H1 (cell line): ENCODE data around the gene SPTBN1. TPM values are rescaled to one million over a fixed set of nuclear protein-coding genes. Genes with fewer than 3 reads are reported as not detected.

Source experiments
- HDAC2 ChIP-seq, 2 experiments: fragments of 300-600 bp in 1 of 2; sonication (generic) in 1 of 2; IDR thresholded peaks; 2 replicates each; pipeline ENCODE4 v1.6.1; 2011 to 2012; ENCODE audit warnings: low read depth in 2 of 2, low read length in 2 of 2, mild to moderate bottlenecking in 2 of 2, moderate library complexity in 2 of 2, borderline replicate concordance in 1 of 2, inconsistent platforms in 1 of 2
- RNF2 ChIP-seq: fragments of 200-900, 300-1000 bp; sonication (generic); IDR thresholded peaks from 2 replicates; pipeline ENCODE4 v1.7.1; 2016; ENCODE audit warnings: borderline replicate concordance, low read depth, mild to moderate bottlenecking, antibody characterized with exemption, low read length; ENCODE audit not compliant: poor library complexity, severe bottlenecking; ENCODE audit errors: missing control alignments
- SIRT6 ChIP-seq: IDR thresholded peaks from one replicate; pipeline ENCODE4 v1.7.1; 2012; ENCODE audit warnings: low read length, inconsistent platforms
- polyA plus RNA-seq, 7 experiments: library from polyadenylated mRNA; depleted of rRNA in 3 of 7; stranded (reverse) in 5 of 7; unstranded in 2 of 7; fragments of >200 nt in 5 of 7; fragments of 200-250 nt in 2 of 7; gene quantifications; 1 replicate in 5 of 7; 2 replicates in 1 of 7; 4 replicates in 1 of 7; pipeline versions ENCODE4 v1.2.1 to v1.2.3, GENCODE V29; 2011 to 2013; ENCODE audit warnings: missing spikeins in 2 of 7, mixed read lengths in 2 of 7
- total RNA-seq: library from RNA; stranded (reverse); fragmentation: NEBNext Ultra II Directional; extraction: Animal tissue kit (Norgen Biotek cat#: 25700); gene quantifications from 2 replicates; pipeline ENCODE4 v1.2.1, GENCODE V29; 2021
- TF ChIP-seq, protein P1 (sequence below): fragments of 300-600 bp; sonication (generic); IDR thresholded peaks from 2 replicates; pipeline ENCODE4 v1.7.1; 2012; ENCODE audit warnings: low read length, moderate library complexity, mild to moderate bottlenecking, inconsistent platforms; ENCODE audit not compliant: insufficient replicate concordance
- TF ChIP-seq, protein P2 (sequence below): IDR thresholded peaks from 2 replicates; pipeline ENCODE4 v1.6.1; 2011; ENCODE audit warnings: low read depth, mild to moderate bottlenecking, low read length; ENCODE audit not compliant: insufficient read depth

The SPTBN1 gene
- total and polyA plus RNA-seq, 2 of the 8 experiments (the other 6 are each of a cell fraction or from before 2014, with no cell fraction given) = 31.8 to 180 TPM

DNA sequence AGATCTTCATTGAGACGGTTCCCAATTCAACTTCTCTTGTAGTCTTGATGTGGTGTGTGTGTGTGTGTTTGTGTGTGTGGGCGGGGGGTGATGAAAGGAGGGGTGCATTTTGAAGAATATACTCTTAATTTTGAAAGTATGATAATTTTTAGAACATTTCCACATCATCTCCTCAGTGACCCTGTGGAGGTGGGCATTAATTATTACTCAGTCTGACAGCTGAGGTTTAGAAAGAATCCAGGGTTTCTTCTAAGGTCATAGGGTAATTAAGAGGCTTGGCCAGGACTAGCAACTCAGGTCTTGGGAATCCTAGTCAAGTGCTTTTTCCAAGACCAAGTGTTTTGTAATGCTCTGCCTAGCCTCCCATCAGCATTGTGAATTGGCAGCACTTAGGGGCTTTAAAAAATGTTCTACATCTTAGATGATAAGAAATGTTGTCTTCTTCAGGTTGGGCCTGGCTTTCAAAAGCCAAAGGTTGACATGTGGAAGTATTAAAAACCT is 100.5 kb downstream of the SPTBN1 start (continued):
- TF ChIP-seq, protein P1, sequence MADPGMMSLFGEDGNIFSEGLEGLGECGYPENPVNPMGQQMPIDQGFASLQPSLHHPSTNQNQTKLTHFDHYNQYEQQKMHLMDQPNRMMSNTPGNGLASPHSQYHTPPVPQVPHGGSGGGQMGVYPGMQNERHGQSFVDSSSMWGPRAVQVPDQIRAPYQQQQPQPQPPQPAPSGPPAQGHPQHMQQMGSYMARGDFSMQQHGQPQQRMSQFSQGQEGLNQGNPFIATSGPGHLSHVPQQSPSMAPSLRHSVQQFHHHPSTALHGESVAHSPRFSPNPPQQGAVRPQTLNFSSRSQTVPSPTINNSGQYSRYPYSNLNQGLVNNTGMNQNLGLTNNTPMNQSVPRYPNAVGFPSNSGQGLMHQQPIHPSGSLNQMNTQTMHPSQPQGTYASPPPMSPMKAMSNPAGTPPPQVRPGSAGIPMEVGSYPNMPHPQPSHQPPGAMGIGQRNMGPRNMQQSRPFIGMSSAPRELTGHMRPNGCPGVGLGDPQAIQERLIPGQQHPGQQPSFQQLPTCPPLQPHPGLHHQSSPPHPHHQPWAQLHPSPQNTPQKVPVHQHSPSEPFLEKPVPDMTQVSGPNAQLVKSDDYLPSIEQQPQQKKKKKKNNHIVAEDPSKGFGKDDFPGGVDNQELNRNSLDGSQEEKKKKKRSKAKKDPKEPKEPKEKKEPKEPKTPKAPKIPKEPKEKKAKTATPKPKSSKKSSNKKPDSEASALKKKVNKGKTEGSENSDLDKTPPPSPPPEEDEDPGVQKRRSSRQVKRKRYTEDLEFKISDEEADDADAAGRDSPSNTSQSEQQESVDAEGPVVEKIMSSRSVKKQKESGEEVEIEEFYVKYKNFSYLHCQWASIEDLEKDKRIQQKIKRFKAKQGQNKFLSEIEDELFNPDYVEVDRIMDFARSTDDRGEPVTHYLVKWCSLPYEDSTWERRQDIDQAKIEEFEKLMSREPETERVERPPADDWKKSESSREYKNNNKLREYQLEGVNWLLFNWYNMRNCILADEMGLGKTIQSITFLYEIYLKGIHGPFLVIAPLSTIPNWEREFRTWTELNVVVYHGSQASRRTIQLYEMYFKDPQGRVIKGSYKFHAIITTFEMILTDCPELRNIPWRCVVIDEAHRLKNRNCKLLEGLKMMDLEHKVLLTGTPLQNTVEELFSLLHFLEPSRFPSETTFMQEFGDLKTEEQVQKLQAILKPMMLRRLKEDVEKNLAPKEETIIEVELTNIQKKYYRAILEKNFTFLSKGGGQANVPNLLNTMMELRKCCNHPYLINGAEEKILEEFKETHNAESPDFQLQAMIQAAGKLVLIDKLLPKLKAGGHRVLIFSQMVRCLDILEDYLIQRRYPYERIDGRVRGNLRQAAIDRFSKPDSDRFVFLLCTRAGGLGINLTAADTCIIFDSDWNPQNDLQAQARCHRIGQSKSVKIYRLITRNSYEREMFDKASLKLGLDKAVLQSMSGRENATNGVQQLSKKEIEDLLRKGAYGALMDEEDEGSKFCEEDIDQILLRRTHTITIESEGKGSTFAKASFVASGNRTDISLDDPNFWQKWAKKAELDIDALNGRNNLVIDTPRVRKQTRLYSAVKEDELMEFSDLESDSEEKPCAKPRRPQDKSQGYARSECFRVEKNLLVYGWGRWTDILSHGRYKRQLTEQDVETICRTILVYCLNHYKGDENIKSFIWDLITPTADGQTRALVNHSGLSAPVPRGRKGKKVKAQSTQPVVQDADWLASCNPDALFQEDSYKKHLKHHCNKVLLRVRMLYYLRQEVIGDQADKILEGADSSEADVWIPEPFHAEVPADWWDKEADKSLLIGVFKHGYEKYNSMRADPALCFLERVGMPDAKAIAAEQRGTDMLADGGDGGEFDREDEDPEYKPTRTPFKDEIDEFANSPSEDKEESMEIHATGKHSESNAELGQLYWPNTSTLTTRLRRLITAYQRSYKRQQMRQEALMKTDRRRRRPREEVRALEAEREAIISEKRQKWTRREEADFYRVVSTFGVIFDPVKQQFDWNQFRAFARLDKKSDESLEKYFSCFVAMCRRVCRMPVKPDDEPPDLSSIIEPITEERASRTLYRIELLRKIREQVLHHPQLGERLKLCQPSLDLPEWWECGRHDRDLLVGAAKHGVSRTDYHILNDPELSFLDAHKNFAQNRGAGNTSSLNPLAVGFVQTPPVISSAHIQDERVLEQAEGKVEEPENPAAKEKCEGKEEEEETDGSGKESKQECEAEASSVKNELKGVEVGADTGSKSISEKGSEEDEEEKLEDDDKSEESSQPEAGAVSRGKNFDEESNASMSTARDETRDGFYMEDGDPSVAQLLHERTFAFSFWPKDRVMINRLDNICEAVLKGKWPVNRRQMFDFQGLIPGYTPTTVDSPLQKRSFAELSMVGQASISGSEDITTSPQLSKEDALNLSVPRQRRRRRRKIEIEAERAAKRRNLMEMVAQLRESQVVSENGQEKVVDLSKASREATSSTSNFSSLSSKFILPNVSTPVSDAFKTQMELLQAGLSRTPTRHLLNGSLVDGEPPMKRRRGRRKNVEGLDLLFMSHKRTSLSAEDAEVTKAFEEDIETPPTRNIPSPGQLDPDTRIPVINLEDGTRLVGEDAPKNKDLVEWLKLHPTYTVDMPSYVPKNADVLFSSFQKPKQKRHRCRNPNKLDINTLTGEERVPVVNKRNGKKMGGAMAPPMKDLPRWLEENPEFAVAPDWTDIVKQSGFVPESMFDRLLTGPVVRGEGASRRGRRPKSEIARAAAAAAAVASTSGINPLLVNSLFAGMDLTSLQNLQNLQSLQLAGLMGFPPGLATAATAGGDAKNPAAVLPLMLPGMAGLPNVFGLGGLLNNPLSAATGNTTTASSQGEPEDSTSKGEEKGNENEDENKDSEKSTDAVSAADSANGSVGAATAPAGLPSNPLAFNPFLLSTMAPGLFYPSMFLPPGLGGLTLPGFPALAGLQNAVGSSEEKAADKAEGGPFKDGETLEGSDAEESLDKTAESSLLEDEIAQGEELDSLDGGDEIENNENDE = no peak
- TF ChIP-seq HDAC2 (IDR thresholded peaks at IDR 0.05; ENCODE audit: borderline replicate concordance in 1 of 2, low read depth in 2 of 2, low read length in 2 of 2) = no peak
- TF ChIP-seq, protein P2, sequence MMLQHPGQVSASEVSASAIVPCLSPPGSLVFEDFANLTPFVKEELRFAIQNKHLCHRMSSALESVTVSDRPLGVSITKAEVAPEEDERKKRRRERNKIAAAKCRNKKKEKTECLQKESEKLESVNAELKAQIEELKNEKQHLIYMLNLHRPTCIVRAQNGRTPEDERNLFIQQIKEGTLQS = no peak
- no peak for TF ChIP-seq SIRT6
- TF ChIP-seq RNF2 = no peak
- TF ChIP-seq, all 59 proteins: peak for 0
